Neural progenitor cell (in vitro differentiated cells): ENCODE results near the gene CLIP2. TPM values are rescaled to one million over a fixed set of nuclear protein-coding genes. Genes with fewer than 3 reads are reported as not detected.

Source experiments
- DNase-seq: peaks from one replicate; pipeline ENCODE4 v3.0.0-alpha.2; 2016; ENCODE audit warnings: low spot score
- H2AFZ ChIP-seq: fragments of 200-600 bp; sonication (generic); replicated peaks from 2 replicates; pipeline ENCODE4 v1.6.1; 2016; ENCODE audit warnings: antibody characterized with exemption
- H3F3A ChIP-seq: fragments of 200-600 bp; sonication (generic); 2 replicates; pipeline ENCODE4 v1.6.1; 2016; ENCODE audit warnings: antibody characterized with exemption, low read depth
- H3K27ac ChIP-seq: fragments of 200-600 bp; sonication (generic); 2 replicates; pipeline ENCODE4 v1.5.1; 2016; ENCODE audit warnings: mild to moderate bottlenecking
- H3K27me3 ChIP-seq: fragments of 200-600 bp; sonication (generic); 2 replicates; pipeline ENCODE4 v1.6.1; 2016; ENCODE audit warnings: mild to moderate bottlenecking, moderate library complexity
- H3K36me3 ChIP-seq: fragments of 200-600 bp; sonication (generic); 2 replicates; pipeline ENCODE4 v1.5.1; 2016
- H3K4me1 ChIP-seq: fragments of 200-600 bp; sonication (generic); 2 replicates; pipeline ENCODE4 v1.6.1; 2016; ENCODE audit warnings: mixed run types
- H3K4me2 ChIP-seq: fragments of 200-600 bp; sonication (generic); 2 replicates; pipeline ENCODE4 v1.6.1; 2016
- H3K4me3 ChIP-seq: fragments of 200-600 bp; sonication (generic); 2 replicates; pipeline ENCODE4 v1.5.1; 2016
- H3K79me2 ChIP-seq: fragments of 200-600 bp; sonication (generic); 2 replicates; pipeline ENCODE4 v1.6.1; 2016; ENCODE audit warnings: low read depth
- H3K9ac ChIP-seq: fragments of 200-600 bp; sonication (generic); 2 replicates; pipeline ENCODE4 v1.6.1; 2016
- H3K9me3 ChIP-seq: fragments of 200-600 bp; sonication (generic); 2 replicates; pipeline ENCODE4 v1.5.1; 2016; ENCODE audit warnings: low read depth
- H4K20me1 ChIP-seq: fragments of 200-600 bp; sonication (generic); 2 replicates; pipeline ENCODE4 v1.6.1; 2016; ENCODE audit warnings: low read depth
- H3K27ac Mint-ChIP-seq: 3 replicates; pipeline ENCODE4 v1.8.0; 2021; ENCODE audit warnings: mixed read lengths
- H3K27me3 Mint-ChIP-seq: 2 replicates; pipeline ENCODE4 v1.8.0; 2022; ENCODE audit warnings: low read depth, mild to moderate bottlenecking, inconsistent platforms, moderate library complexity, mixed read lengths; ENCODE audit not compliant: insufficient read depth
- H3K36me3 Mint-ChIP-seq: 3 replicates; pipeline ENCODE4 v1.8.0; 2021; ENCODE audit warnings: mixed read lengths
- H3K4me1 Mint-ChIP-seq: 3 replicates; pipeline ENCODE4 v1.8.0; 2021; ENCODE audit warnings: mixed read lengths
- H3K4me3 Mint-ChIP-seq: 3 replicates; pipeline ENCODE4 v1.8.0; 2021; ENCODE audit warnings: mild to moderate bottlenecking, moderate library complexity, mixed read lengths
- H3K9me3 Mint-ChIP-seq: 3 replicates; pipeline ENCODE4 v1.8.0; 2020; ENCODE audit warnings: mixed read lengths
- EZH2 ChIP-seq: fragments of 200-600 bp; sonication (generic); IDR thresholded peaks from 2 replicates; pipeline ENCODE4 v1.6.1; 2017; ENCODE audit warnings: antibody characterized with exemption, mild to moderate bottlenecking, moderate library complexity
- EZH2phosphoT487 ChIP-seq: fragments of 200-600 bp; sonication (generic); IDR thresholded peaks from 2 replicates; pipeline ENCODE4 v1.6.1; 2017; ENCODE audit warnings: antibody characterized with exemption
- total RNA-seq: library from RNA; depleted of rRNA; stranded (reverse); fragments of >200 nt; gene quantifications from 2 replicates; pipeline ENCODE4 v1.2.3, GENCODE V29; 2015; ENCODE audit warnings: low replicate concordance
- TF ChIP-seq, protein P1 (sequence below): fragments of 200-600 bp; sonication (generic); IDR thresholded peaks from 2 replicates; pipeline ENCODE4 v1.5.1; 2017; ENCODE audit warnings: antibody characterized with exemption, mild to moderate bottlenecking

Gene CLIP2
- total RNA-seq, 1 donor from 2014 or later = 7.5 TPM

DNA sequence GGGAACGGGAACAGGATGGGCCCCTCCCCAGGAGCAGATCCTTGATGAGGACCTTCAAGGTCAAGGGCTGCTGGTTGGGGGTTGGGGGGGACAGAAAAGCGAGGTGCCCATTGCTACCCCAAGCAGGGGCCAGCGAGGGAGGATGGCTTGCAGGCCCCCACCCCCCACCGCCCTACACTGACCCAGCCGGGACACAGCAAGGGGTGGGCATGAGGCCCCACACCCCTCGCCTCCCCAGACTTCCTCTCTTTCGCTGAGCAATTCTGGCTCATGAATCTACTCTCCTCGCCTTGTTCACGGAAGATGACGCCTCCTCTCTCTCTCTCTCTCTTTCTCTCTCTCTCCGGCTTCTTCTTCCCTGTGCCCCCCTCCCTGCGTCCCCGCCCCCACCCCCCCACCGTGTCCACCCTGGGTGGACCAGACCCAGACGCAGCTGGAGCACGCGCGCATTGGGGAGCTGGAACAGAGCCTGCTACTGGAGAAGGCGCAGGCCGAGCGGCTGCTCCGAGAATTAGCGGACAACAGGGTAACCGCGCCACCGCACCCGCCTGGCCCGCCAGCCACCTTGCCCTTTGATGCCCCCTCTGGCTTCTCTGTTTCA is 83.4 kb downstream of the CLIP2 start:
- no peak overlapping the region for H3K4me3 Mint-ChIP-seq
- peaks cover 11% of the 10 kb centered on the region for H3K36me3 Mint-ChIP-seq
- TF ChIP-seq EZH2phosphoT487 (no peak), EZH2 (no peak)
- TF ChIP-seq, protein P1, sequence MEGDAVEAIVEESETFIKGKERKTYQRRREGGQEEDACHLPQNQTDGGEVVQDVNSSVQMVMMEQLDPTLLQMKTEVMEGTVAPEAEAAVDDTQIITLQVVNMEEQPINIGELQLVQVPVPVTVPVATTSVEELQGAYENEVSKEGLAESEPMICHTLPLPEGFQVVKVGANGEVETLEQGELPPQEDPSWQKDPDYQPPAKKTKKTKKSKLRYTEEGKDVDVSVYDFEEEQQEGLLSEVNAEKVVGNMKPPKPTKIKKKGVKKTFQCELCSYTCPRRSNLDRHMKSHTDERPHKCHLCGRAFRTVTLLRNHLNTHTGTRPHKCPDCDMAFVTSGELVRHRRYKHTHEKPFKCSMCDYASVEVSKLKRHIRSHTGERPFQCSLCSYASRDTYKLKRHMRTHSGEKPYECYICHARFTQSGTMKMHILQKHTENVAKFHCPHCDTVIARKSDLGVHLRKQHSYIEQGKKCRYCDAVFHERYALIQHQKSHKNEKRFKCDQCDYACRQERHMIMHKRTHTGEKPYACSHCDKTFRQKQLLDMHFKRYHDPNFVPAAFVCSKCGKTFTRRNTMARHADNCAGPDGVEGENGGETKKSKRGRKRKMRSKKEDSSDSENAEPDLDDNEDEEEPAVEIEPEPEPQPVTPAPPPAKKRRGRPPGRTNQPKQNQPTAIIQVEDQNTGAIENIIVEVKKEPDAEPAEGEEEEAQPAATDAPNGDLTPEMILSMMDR = no peak
- H3K9me3 Mint-ChIP-seq = no peaks in the 10 kb centered on the region
- H3K4me2 ChIP-seq = peak overlapping the region; percentile 52
- H3K27ac ChIP-seq = no peak overlapping the region
- H3K4me1 Mint-ChIP-seq = peaks cover 24% of the 10 kb centered on the region
- H2AFZ ChIP-seq = no peak overlapping the region
- no peak overlapping the region for H3K27ac Mint-ChIP-seq
- no peak overlapping the region for H3K9ac ChIP-seq
- H3K36me3 ChIP-seq = no peaks in the 10 kb centered on the region
- peak overlapping the region; percentile 27 for H3K4me3 ChIP-seq
- no peaks in the 10 kb centered on the region for H3K9me3 ChIP-seq
- H3K79me2 ChIP-seq = no peaks in the 10 kb centered on the region
- peaks cover 9% of the 10 kb centered on the region for H4K20me1 ChIP-seq
- H3K27me3 Mint-ChIP-seq = peaks cover 2% of the 10 kb centered on the region
- peaks cover 8% of the 10 kb centered on the region for H3K4me1 ChIP-seq
- H3F3A ChIP-seq = peaks cover 3% of the 10 kb centered on the region
- H3K27me3 ChIP-seq = peaks cover 31% of the 10 kb centered on the region
- peak; percentile 38 for DNase-seq

- no peaks in the 10 kb centered on the region for H3K9me3 Mint-ChIP-seq
- no peaks in the 10 kb centered on the region for H3K36me3 ChIP-seq
- H3K4me3 Mint-ChIP-seq = no peak overlapping the region
These were observed 84.3 kb downstream of the CLIP2 start for GRCh38 chr7:74373536-74373935.

DNA sequence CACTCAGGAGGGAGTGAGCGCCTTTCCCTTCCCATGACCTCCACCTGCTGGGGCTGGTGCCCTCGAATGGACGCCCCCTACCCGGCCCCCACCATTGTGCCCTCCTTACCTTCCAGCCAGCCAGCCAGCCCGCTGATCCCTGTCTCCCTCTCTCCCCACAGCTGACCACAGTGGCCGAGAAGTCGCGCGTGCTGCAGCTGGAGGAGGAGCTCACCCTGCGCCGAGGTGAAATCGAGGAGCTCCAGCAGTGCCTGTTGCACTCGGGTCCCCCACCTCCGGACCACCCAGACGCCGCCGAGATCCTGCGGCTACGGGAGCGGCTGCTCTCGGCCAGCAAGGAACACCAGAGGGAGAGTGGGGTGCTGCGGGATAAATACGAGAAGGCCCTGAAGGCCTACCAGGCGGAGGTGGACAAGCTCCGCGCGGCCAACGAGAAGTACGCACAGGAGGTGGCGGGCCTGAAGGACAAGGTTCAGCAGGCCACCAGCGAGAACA is 86.6 kb downstream of the CLIP2 start:
- peaks cover 16% of the 10 kb centered on the region for H3K36me3 Mint-ChIP-seq
- no peak overlapping the region for H3K9ac ChIP-seq
- H2AFZ ChIP-seq = no peak overlapping the region
- DNase-seq = no peak
- no peaks in the 10 kb centered on the region for H3K36me3 ChIP-seq
- peak overlapping the region; percentile 72 for H3K27ac Mint-ChIP-seq
- H3K79me2 ChIP-seq = no peaks in the 10 kb centered on the region
- peaks cover 29% of the 10 kb centered on the region for H3K27me3 ChIP-seq
- H3K4me1 ChIP-seq = peaks cover 8% of the 10 kb centered on the region
- peaks cover under 1% of the 10 kb centered on the region for H3F3A ChIP-seq
- H3K9me3 ChIP-seq = no peaks in the 10 kb centered on the region
- H3K27ac ChIP-seq = no peak overlapping the region
- no peak overlapping the region for H3K4me2 ChIP-seq
- peaks cover 21% of the 10 kb centered on the region for H3K4me1 Mint-ChIP-seq
- TF ChIP-seq, protein P1 = no peak
- no peak for TF ChIP-seq EZH2
- no peak for TF ChIP-seq EZH2phosphoT487
- H3K9me3 Mint-ChIP-seq = no peaks in the 10 kb centered on the region
- no peak overlapping the region for H3K4me3 Mint-ChIP-seq
- no peak overlapping the region for H3K4me3 ChIP-seq
- peaks cover 2% of the 10 kb centered on the region for H3K27me3 Mint-ChIP-seq
- H4K20me1 ChIP-seq = peaks cover 9% of the 10 kb centered on the region

More at GRCh38 chr7:74373536-74373935, 84.3 kb downstream of the CLIP2 start:
- Mint-ChIP-seq H3K27ac (peak overlapping the region; percentile 25), H3K36me3 (peaks cover 9% of the 10 kb centered on the region), H3K4me1 (peaks cover 24% of the 10 kb centered on the region), H3K27me3 (peaks cover 2% of the 10 kb centered on the region)
- TF ChIP-seq, protein P1 = no peak
- TF ChIP-seq EZH2 (no peak), EZH2phosphoT487 (no peak)
- H3K4me2 ChIP-seq = no peak overlapping the region
- DNase-seq = no peak
- H4K20me1 ChIP-seq = peaks cover 9% of the 10 kb centered on the region
- H3K4me1 ChIP-seq = peaks cover 8% of the 10 kb centered on the region
- H3F3A ChIP-seq = peaks cover 3% of the 10 kb centered on the region
- H3K9me3 ChIP-seq = no peaks in the 10 kb centered on the region
- H3K4me3 ChIP-seq = no peak overlapping the region
- H3K27me3 ChIP-seq = peaks cover 31% of the 10 kb centered on the region
- no peak overlapping the region for H2AFZ ChIP-seq
- H3K79me2 ChIP-seq = no peaks in the 10 kb centered on the region
- H3K27ac ChIP-seq = no peak overlapping the region
- no peak overlapping the region for H3K9ac ChIP-seq
